Liver (tissue), 3 donors: Measurements from ENCODE around the gene ZSWIM8.
"Not testable (repeated sequence)": the region's sequence is repeated elsewhere in the genome, so short reads cannot be mapped to it uniquely, and the experiment has no call there.

Source experiments
- EGR1 ChIP-seq, 2 donors: IDR thresholded peaks; 2 replicates each; pipeline ENCODE4 v1.6.1; 2016 to 2018; ENCODE audit warnings: antibody characterized with exemption in 2 of 2, low read depth in 2 of 2
- GABPA ChIP-seq, 2 donors: IDR thresholded peaks in 1 of 2; conservative IDR thresholded peaks in 1 of 2; 2 replicates each; pipeline ENCODE4 v1.6.1; 2016; ENCODE audit warnings: antibody characterized with exemption in 2 of 2, mild to moderate bottlenecking in 1 of 2, moderate library complexity in 1 of 2
- JUND ChIP-seq, 2 donors: IDR thresholded peaks; 2 replicates each; pipeline ENCODE4 v1.6.1; 2016; ENCODE audit warnings: antibody characterized with exemption in 2 of 2
- RAD21 ChIP-seq, 2 donors: IDR thresholded peaks; 2 replicates each; pipeline ENCODE4 v1.6.1; 2016; ENCODE audit warnings: antibody characterized with exemption in 2 of 2, mild to moderate bottlenecking in 2 of 2
- REST ChIP-seq: IDR thresholded peaks from 2 replicates; pipeline ENCODE4 v1.6.1; 2016; ENCODE audit warnings: antibody characterized with exemption, mild to moderate bottlenecking
- SP1 ChIP-seq: IDR thresholded peaks from 2 replicates; pipeline ENCODE4 v1.6.1; 2018; ENCODE audit warnings: antibody characterized with exemption, mild to moderate bottlenecking
- TAF1 ChIP-seq: conservative IDR thresholded peaks from 2 replicates; pipeline ENCODE4 v1.6.1; 2016; ENCODE audit warnings: antibody characterized with exemption, mild to moderate bottlenecking
- YY1 ChIP-seq: IDR thresholded peaks from 2 replicates; pipeline ENCODE4 v1.6.1; 2016; ENCODE audit warnings: antibody characterized with exemption, mild to moderate bottlenecking
- TF ChIP-seq, protein P1 (sequence below): fragments of 150-350 bp; IDR thresholded peaks from 2 replicates; pipeline ENCODE4 v1.5.1; 2017; ENCODE audit warnings: improper control_type of control experiment, low read depth, low read length; ENCODE audit not compliant: missing input control
- donor health status: healthy.
- donor health status: healthy.

- TF ChIP-seq, protein P1, sequence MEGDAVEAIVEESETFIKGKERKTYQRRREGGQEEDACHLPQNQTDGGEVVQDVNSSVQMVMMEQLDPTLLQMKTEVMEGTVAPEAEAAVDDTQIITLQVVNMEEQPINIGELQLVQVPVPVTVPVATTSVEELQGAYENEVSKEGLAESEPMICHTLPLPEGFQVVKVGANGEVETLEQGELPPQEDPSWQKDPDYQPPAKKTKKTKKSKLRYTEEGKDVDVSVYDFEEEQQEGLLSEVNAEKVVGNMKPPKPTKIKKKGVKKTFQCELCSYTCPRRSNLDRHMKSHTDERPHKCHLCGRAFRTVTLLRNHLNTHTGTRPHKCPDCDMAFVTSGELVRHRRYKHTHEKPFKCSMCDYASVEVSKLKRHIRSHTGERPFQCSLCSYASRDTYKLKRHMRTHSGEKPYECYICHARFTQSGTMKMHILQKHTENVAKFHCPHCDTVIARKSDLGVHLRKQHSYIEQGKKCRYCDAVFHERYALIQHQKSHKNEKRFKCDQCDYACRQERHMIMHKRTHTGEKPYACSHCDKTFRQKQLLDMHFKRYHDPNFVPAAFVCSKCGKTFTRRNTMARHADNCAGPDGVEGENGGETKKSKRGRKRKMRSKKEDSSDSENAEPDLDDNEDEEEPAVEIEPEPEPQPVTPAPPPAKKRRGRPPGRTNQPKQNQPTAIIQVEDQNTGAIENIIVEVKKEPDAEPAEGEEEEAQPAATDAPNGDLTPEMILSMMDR = not testable (repeated sequence)
- not testable (repeated sequence) for TF ChIP-seq TAF1; SP1; YY1; JUND (IDR thresholded peaks at IDR 0.05); GABPA (IDR thresholded peaks at IDR 0.05 in 1 of 2, conservative IDR thresholded peaks at IDR 0.05 in 1 of 2); EGR1 (IDR thresholded peaks at IDR 0.05; ENCODE audit: low read depth in 2 of 2); REST; RAD21 (IDR thresholded peaks at IDR 0.05)
These were observed 1.8 kb downstream of the ZSWIM8 start for GRCh38 chr10:73787031-73787800.
